ENCODE data around the gene FAM83F. TPM values are rescaled to one million over a fixed set of nuclear protein-coding genes. Genes with fewer than 3 reads are reported as not detected.

FAM83F gene
- total RNA-seq, 1 donor from 2014 or later = 33.0 TPM

- DNase-seq (ENCODE audit: low spot score) = no peak
Observed at GRCh38 chr22:40035351-40035750, 40.6 kb downstream of the FAM83F start.

DNA sequence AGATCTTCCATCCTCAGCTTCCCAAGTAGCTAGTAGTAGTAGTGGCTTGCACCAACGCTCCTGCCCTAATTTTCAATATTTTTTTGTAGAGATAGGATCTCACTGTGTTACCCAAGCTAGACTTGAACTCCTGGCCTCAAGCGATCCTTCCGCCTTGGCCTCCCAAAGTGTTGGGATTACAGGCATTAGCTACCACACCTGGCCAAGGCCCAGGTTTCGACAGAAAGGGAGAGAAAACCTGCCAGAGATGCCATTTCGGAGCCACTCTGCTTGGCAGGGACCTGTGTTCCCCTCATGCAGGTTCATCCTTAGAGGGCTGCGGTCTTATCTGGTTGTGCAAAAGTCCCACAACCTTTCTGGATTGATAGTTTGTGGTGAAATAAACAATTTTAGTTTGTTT, 41.4 kb downstream of the FAM83F start:
- DNase-seq (ENCODE audit: low spot score) = no peak

GRCh38 chr22:40036591-40037225, 42.0 kb downstream of the FAM83F start:
- peak; percentile 60 for DNase-seq (ENCODE audit: low spot score)

DNA sequence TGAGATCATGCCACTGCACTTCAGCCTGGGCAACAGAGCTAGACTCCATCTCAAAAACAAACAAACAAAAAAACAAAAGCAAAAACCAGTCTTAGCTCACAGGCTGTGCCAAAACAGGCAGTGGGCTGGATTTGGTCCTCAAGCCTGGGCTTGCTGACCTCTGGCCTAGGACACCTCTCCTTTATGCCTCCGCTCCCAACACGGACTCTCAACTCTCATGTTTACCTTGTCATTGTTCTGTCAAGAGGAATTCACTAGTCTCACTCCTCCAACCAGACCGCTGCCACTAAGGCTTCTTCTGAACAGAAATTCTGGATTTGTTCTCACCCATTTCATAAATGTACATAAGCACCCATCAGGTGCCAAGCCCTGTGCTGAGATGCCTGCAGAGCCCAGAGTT, 42.6 kb downstream of the FAM83F start:
- no peak for DNase-seq (ENCODE audit: low spot score)

- no peak for DNase-seq (ENCODE audit: low spot score)
Observed at GRCh38 chr22:40039482-40040115, 44.8 kb downstream of the FAM83F start.

DNA sequence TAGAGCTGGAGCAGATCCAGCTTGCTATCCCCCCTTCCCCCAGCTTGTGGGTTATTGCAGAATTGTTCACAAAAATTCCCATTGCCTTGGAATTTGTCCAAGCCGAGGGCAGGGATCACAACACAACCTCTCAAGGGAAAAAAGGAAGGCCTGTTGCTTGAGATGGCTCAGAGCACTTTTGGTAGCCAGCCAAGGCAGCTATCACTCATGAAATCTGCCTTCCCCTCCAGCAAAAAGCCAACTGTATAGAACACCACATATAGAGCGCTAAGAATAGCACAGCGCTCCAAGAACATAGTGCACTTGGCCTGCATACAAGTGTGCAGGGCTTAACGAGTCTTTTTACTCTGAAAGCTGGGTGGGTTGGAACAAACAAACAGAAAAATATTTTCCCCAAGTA, 46.2 kb downstream of the FAM83F start:
- no peak for DNase-seq (ENCODE audit: low spot score)

GRCh38 chr22:40041366-40042137, 46.8 kb downstream of the FAM83F start:
- DNase-seq (ENCODE audit: low spot score) = no peak

GRCh38 chr22:40042312-40042711, 47.6 kb downstream of the FAM83F start:
- DNase-seq (ENCODE audit: low spot score) = peak; percentile 30

DNA sequence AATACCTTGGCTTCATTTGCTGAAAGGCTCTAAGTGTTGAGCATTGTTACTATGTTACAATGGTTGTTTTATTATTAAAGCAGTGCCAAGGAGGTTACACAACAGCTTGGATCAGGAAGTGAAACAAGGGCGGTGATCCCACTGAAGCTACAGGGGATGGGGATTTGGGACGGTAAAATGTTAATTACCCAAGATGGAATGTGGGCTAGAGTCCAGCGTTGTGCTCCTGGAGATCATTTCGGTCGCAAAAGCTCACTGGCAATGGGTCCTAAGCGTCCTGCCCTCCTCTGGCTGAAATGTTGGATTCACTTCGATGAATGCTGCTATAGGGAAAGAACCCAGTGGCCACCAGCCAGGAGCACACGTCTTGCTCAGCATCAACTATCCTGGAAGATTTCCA, 48.3 kb downstream of the FAM83F start:
- DNase-seq (ENCODE audit: low spot score) = no peak

DNA sequence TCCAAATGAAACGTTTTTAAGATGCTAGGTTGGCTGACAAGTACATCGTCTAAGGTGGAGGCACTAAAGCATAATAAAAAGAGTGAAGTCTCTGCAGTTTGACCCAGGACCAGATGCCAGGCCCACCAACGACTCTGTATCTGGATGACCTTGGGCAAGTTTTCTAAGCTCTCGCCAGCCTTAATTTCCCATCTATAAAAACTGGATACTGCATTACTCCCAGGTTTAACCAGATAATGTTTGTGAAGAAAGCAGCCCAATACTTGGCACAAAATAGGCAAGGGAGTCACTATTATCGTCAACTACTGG, 49.0 kb downstream of the FAM83F start:
- DNase-seq (ENCODE audit: low spot score) = no peak

DNA sequence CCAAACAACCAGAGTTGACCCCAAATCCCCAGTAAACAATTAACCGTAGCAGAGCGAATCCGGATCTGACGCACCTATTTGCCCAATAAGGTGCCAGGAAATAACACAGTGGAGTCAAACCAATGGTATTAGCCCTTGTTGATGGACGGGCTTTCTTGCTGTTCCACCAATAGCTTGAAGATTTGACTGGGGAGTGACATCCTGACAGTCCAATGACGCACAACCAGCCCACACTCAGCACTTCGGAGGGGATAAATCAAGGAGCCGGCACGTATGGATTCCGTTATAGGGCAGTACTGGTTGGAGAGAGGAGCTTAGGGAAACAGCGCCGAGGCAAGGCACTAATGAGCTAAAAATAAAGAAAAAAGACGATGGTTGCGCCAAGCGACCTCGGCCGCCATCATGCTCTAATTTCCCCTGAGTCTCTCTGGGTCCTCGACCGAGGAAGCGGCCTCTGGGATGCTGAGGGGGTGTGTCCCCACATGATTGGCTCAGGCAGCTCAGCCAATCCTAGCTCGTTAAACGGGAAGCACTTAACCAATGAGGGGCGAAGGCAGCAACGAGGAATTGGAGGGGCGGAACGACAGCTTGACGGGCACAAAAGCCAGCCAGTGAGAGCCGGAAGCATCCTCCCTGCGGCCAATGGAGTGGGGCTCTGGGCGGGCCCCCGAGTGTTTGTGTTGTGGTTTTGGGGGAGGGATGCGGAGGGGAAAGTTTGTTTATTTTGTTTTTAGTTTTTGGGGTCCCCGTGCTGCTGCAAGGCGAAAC, 49.5 kb downstream of the FAM83F start:
- DNase-seq (ENCODE audit: low spot score) = peak; percentile 99

DNA sequence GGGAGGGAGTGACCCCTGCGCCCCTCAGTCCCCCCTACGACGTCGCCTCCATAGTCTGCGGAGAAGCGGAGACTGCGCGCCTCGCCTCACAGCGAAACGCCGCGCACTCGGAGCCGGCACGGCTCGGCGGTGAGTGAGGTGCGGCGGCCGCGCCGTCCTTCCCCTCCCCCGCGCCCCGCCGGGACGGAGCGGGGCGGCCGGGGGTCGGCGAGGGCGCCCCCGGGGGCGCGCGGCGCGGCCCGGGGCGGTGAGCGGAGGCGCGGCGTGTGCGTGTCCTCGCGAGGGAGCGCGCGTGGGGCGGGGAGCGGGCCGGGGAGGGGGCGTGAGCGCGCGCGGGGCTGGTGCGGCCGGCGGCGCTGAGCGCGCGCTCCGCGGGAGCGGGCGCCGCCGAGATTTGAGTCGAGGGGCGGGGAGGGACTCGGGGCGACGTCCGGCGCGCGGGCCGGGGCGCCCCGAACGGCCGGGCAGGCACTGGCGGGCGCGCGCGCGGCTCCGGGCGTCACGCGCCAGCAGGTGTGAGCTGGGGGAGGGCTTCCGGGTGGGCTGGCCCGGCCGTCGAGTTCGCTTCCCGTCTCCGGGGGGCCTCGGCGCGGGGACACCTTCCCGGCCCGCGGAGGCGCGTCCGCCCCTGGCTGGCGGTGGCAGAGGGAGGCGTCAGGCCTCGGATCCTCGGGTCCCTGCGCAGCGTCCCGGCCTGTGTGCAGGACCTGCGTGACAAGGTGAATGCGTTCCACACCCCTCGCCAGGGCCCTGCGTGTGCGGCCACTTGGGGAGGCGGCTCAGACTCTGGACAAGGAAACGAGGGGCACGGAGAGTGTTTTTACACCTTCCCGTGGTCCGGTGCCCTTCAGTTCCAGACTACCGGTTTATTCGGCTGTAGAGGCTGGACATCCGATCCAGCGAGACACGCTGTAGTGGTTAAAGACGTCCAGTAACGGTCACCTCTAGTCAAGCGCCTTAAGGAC, 50.4 kb downstream of the FAM83F start:
- DNase-seq (ENCODE audit: low spot score) = peak; percentile 63

GRCh38 chr22:40046126-40046525, 51.4 kb downstream of the FAM83F start:
- no peak for DNase-seq (ENCODE audit: low spot score)

GRCh38 chr22:40050258-40050657, 55.5 kb downstream of the FAM83F start:
- DNase-seq (ENCODE audit: low spot score) = no peak

DNA sequence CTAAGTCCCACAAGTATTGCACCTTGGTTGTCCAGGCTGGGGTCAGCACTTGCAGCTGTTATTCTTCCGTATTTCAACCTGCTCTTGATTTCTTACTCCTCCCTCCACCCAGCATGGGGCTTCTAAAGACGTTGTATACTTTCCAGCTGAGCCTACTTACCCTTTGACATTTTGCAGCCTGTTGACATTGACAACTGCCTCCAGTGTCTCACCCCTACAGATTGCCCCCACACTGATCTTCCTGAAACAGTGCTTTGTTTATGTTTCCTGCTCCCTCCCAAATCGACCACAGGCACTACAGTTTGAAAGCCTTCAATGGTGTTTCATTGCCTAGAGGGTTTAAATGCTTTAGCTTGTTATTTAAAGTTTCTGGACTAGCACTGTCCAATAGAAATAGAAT, 56.6 kb downstream of the FAM83F start:
- DNase-seq (ENCODE audit: low spot score) = no peak

- DNase-seq (ENCODE audit: low spot score) = no peak
Observed at GRCh38 chr22:40053460-40053859, 58.7 kb downstream of the FAM83F start.

DNA sequence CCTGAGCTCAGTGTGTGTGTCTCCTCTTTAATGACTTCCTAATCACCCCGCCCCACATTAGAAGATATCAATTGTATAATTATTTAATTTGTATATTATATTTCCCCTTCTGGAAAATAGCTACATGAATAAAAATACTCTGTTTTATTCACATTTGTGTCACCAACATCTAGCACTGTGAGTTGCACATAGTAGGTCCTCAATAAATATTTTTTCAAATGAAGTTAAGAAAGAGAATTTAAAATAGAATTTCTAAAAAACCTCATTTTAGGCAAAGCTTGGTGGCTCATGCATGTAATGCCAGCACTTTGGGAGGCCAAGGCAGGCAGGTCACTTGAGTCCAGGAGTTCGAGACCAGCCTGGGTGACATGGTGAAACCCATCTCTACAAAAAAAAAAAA, 59.7 kb downstream of the FAM83F start:
- no peak for DNase-seq (ENCODE audit: low spot score)

DNA sequence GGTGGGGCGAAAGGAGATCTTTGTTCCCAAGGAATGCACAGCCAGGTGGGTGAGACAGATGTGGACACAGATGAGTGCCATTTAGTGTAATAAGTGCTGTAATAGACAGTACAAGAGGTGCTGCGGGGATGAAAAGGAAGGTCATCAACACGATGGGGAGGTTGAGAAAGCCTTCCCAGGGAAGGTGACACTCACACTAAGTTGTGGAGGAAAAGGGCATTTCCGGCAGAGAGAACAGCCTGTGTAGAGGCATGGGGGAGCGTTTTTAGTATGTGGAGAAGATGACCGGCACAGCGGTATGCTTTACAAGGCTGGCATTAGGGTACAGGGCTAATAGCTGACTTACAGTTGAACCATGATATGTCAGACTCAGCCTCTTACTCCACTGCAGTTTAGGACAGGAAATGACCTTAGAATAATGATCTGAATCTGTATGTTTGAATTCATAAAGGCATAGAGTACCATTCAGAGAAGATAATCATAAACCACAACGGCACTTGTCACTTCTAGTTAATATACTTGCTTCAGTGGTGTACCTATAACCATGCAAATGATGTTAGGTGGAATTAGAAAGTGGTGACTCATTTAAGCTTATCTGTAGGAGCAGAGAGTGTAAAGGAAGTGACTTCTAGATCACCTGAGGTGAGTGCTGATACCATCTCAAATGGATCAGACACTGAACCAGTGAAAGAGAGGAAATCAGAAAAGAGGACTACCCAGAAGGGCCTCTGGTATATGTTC, 60.6 kb downstream of the FAM83F start:
- no peak for DNase-seq (ENCODE audit: low spot score)

GRCh38 chr22:40056154-40056553, 61.4 kb downstream of the FAM83F start:
- DNase-seq (ENCODE audit: low spot score) = no peak

DNA sequence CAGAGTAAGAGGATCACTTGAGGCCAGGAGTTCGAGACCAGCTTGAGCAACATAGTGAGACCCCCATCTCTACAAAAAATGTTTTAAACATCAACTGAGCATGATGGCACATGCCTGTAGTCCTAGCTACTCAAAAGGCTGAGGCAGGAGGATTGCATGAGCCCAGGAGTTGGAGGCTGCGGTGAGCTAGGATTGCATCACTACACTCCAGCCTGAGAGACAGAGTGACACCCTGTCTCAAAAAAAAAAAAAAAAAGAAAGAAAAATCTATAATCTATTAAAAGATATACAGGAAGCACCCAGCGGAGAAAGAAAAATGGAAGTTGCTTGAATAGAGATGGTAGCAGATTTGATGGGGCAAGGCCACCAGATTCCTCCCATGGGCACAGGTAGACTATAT, 61.8 kb downstream of the FAM83F start:
- no peak for DNase-seq (ENCODE audit: low spot score)

DNA sequence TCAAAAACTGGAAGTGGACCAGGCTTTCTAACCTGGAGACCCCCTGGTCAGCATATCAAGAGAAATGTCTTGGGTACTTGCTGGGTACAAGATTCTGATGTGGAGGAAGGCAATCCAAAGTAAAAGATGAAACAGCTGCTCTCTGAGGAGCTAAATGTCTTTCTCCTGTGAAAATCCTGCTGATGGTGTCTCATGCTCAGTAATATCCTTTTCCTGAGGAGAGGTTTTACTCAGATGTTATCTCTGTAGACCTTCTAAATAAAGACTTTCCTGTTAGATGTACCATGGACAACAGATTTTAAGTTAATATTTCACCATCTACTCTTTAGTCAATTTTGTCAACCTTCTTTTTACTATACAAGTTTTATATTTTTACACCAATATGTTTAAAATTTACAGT, 62.9 kb downstream of the FAM83F start:
- DNase-seq (ENCODE audit: low spot score) = no peak
